Fibroblast of the aortic adventitia (primary cell): ENCODE data around the gene PRDM12. TPM values are rescaled to one million over a fixed set of nuclear protein-coding genes. Genes with fewer than 3 reads are reported as not detected.

ENCODE experiments used
- DNase-seq: peaks from one replicate; pipeline ENCODE4 v3.0.0-alpha.2; 2010; ENCODE audit warnings: low read depth
- H3K4me3 ChIP-seq: 2 replicates; pipeline ENCODE4 v1.5.1; 2011; ENCODE audit warnings: low read depth, mild to moderate bottlenecking, control low read depth, low read length, moderate library complexity
- CTCF ChIP-seq: IDR thresholded peaks from 2 replicates; pipeline ENCODE4 v1.5.1; 2011; ENCODE audit warnings: mild to moderate bottlenecking, low read length, control low read depth, inconsistent platforms; ENCODE audit not compliant: insufficient read depth
- total RNA-seq: library from RNA; depleted of rRNA; stranded (reverse); fragments of >200 nt; gene quantifications from 2 replicates; pipeline ENCODE4 v1.2.3, GENCODE V29; 2012; ENCODE audit warnings: low replicate concordance

Gene PRDM12
- total RNA-seq, 1 donor: not detected

- H3K4me3 ChIP-seq: no peak overlapping the region
- no peak for DNase-seq
- TF ChIP-seq CTCF: no peak
Measured at GRCh38 chr9:130665029-130665430, 636 bp downstream of the PRDM12 start.

GRCh38 chr9:130665431-130666392 is 1.3 kb downstream of the PRDM12 start:
- DNase-seq: no peak
- TF ChIP-seq CTCF: no peak
- no peak overlapping the region for H3K4me3 ChIP-seq

- TF ChIP-seq CTCF: no peak
- no peak for DNase-seq
- H3K4me3 ChIP-seq: no peak overlapping the region
Measured at GRCh38 chr9:130666393-130667119, 2.2 kb downstream of the PRDM12 start.

- TF ChIP-seq CTCF: no peak
- DNase-seq: no peak
- no peak overlapping the region for H3K4me3 ChIP-seq
Measured at GRCh38 chr9:130667120-130667435, 2.7 kb downstream of the PRDM12 start.

- H3K4me3 ChIP-seq: no peak overlapping the region
- no peak for TF ChIP-seq CTCF
- DNase-seq: no peak
Measured at GRCh38 chr9:130668196-130668595, 3.8 kb downstream of the PRDM12 start.

GRCh38 chr9:130668659-130669058 is 4.3 kb downstream of the PRDM12 start:
- TF ChIP-seq CTCF: no peak

More at GRCh38 chr9:130668659-130669058, 4.3 kb downstream of the PRDM12 start:
- H3K4me3 ChIP-seq: no peak overlapping the region
- no peak for DNase-seq
